Esophagus squamous epithelium (tissue), 5 donors: ENCODE results near the gene VSTM5. TPM values are rescaled to one million over a fixed set of nuclear protein-coding genes. Genes with fewer than 3 reads are reported as not detected.

ENCODE experiments used
- DNase-seq: peaks from one replicate; lab custom pipeline; 2025; lab: John Stamatoyannopoulos, UW
- H3K27ac ChIP-seq, 4 donors: fragments of 200-600 bp; sonication (generic); one replicate each; pipeline ENCODE4 v1.5.1; 2016 to 2019; ENCODE audit warnings: mild to moderate bottlenecking in 1 of 4
- H3K27me3 ChIP-seq, 4 donors: fragments of 200-600 bp; sonication (generic); 1 replicate in 3 of 4; 2 replicates in 1 of 4; pipeline versions ENCODE4 v1.5.1 to v1.6.0; 2017 to 2021; ENCODE audit warnings: antibody characterized with exemption in 1 of 4
- H3K36me3 ChIP-seq, 3 donors: fragments of 200-600 bp; sonication (generic); one replicate each; pipeline ENCODE4 v1.5.1; 2016 to 2019
- H3K4me1 ChIP-seq, 3 donors: fragments of 200-600 bp; sonication (generic); one replicate each; pipeline ENCODE4 v1.5.1; 2017 to 2019
- H3K4me3 ChIP-seq, 4 donors: fragments of 200-600 bp; sonication (generic); 1 replicate in 3 of 4; 2 replicates in 1 of 4; pipeline ENCODE4 v1.5.1; 2016 to 2019; ENCODE audit warnings: mild to moderate bottlenecking in 2 of 4, moderate library complexity in 1 of 4
- H3K9me3 ChIP-seq, 3 donors: fragments of 200-600 bp; sonication (generic); one replicate each; pipeline ENCODE4 v1.5.1; 2016 to 2019
- CTCF ChIP-seq, 6 experiments: fragments of 450-650 bp in 4 of 6; fragments of 200-600 bp in 2 of 6; sonication (generic) in 2 of 6; IDR thresholded peaks; one replicate each; pipeline ENCODE4 v1.5.1; 2016 to 2019; ENCODE audit warnings: antibody characterized with exemption in 6 of 6, mild to moderate bottlenecking in 4 of 6, moderate library complexity in 4 of 6
- POLR2A ChIP-seq, 4 donors: fragments of 450-650 bp; IDR thresholded peaks; one replicate each; pipeline ENCODE4 v1.6.1; 2017; ENCODE audit warnings: antibody characterized with exemption in 4 of 4, mild to moderate bottlenecking in 4 of 4, moderate library complexity in 3 of 4
- WGBS, 2 donors: methylation state at CpG; one replicate each; pipeline ENCODE4 v1.1.5; 2018; 5-methylcytosine and 5-hydroxymethylcytosine counted together
- intact Hi-C: fragments of 100-400 bp; cut with DNase I; formaldehyde crosslinking; loops from one replicate; pipeline ENCODE4 v1.15.0; 2022
- total RNA-seq, 4 donors: library from RNA; depleted of rRNA; stranded (reverse); fragments of >200 nt; gene quantifications; one replicate each; pipeline ENCODE4 v1.1.0, GENCODE V29; 2016
- donor health status: DM: yes; HTN: yes; CAD: no.

Gene VSTM5
- total RNA-seq, 4 donors from 2014 or later: 0.19 to 0.38 TPM; not detected in 2

- 21 to 40% methylated on average over 5 to 6 of the region's 6 CpGs for WGBS, 2 donors
- Histone ChIP-seq H3K4me1 (peaks cover 0 to 9% (median 0%) of the 10 kb centered on the region in 3 donors), H3K4me3 (no peak overlapping the region), H3K27ac (no peak overlapping the region), H3K27me3 (no peaks in the 10 kb centered on the region), H3K36me3 (no peaks in the 10 kb centered on the region), H3K9me3 (no peaks in the 10 kb centered on the region)
- intact Hi-C loops: no loop called here
- no peak for TF ChIP-seq CTCF (IDR thresholded peaks at IDR 0.05)
- no peak for TF ChIP-seq POLR2A (IDR thresholded peaks at IDR 0.05)
- no peak for DNase-seq
These were observed 8.0 kb downstream of the VSTM5 start for GRCh38 chr11:93842461-93842860.

- intact Hi-C loops: no loop called here
- H3K27ac ChIP-seq: no peak overlapping the region
- no peak for DNase-seq
- H3K36me3 ChIP-seq: no peaks in the 10 kb centered on the region
- TF ChIP-seq CTCF (IDR thresholded peaks at IDR 0.05) (no peak), POLR2A (IDR thresholded peaks at IDR 0.05) (no peak)
- WGBS, 2 donors: 53 to 56% methylated on average over 4 of the region's 4 CpGs
- peaks cover 0 to 9% (median 0%) of the 10 kb centered on the region in 3 donors for H3K4me1 ChIP-seq
- no peak overlapping the region for H3K4me3 ChIP-seq
- no peaks in the 10 kb centered on the region for H3K27me3 ChIP-seq
- H3K9me3 ChIP-seq: no peaks in the 10 kb centered on the region
These were observed 8.4 kb downstream of the VSTM5 start for GRCh38 chr11:93842034-93842433.

- Histone ChIP-seq H3K27ac (no peak overlapping the region), H3K27me3 (no peaks in the 10 kb centered on the region), H3K36me3 (no peaks in the 10 kb centered on the region), H3K9me3 (no peaks in the 10 kb centered on the region), H3K4me3 (no peak overlapping the region), H3K4me1 (peaks cover 0 to 9% (median 0%) of the 10 kb centered on the region in 3 donors)
- no peak for TF ChIP-seq POLR2A (IDR thresholded peaks at IDR 0.05)
- no peak for TF ChIP-seq CTCF (IDR thresholded peaks at IDR 0.05)
- intact Hi-C loops: no loop called here
- DNase-seq: no peak
- 79 to 90% methylated on average over 2 of the region's 2 CpGs for WGBS, 2 donors
These were observed 9.0 kb downstream of the VSTM5 start for GRCh38 chr11:93841446-93841845.

- DNase-seq: no peak
- H3K27ac ChIP-seq: no peak overlapping the region
- H3K9me3 ChIP-seq: no peaks in the 10 kb centered on the region
- WGBS, 2 donors: 60 to 73% methylated on average over 3 of the region's 3 CpGs
- TF ChIP-seq CTCF (IDR thresholded peaks at IDR 0.05) (no peak), POLR2A (IDR thresholded peaks at IDR 0.05) (no peak)
- no peak overlapping the region for H3K4me3 ChIP-seq
- H3K27me3 ChIP-seq: no peaks in the 10 kb centered on the region
- intact Hi-C loops: no loop called here
- peaks cover 0 to 9% (median 0%) of the 10 kb centered on the region in 3 donors for H3K4me1 ChIP-seq
- H3K36me3 ChIP-seq: no peaks in the 10 kb centered on the region
These were observed 9.4 kb downstream of the VSTM5 start for GRCh38 chr11:93840981-93841380.

- 50 to 76% methylated on average over 2 of the region's 2 CpGs for WGBS, 2 donors
- no peak overlapping the region for H3K27ac ChIP-seq
These were observed 10.2 kb downstream of the VSTM5 start for GRCh38 chr11:93840180-93840579.

More at GRCh38 chr11:93840180-93840579, 10.2 kb downstream of the VSTM5 start:
- Histone ChIP-seq H3K27me3 (no peaks in the 10 kb centered on the region), H3K36me3 (no peaks in the 10 kb centered on the region), H3K4me3 (no peak overlapping the region), H3K9me3 (no peaks in the 10 kb centered on the region), H3K4me1 (peaks cover 0 to 9% (median 0%) of the 10 kb centered on the region in 3 donors)
- TF ChIP-seq CTCF (IDR thresholded peaks at IDR 0.05) (no peak), POLR2A (IDR thresholded peaks at IDR 0.05) (no peak)
- intact Hi-C loops: no loop called here
- DNase-seq: no peak
